GM19238 (cell line): Measurements from ENCODE around the gene YIPF2.
"Not testable (repeated sequence)": the region's sequence is repeated elsewhere in the genome, so short reads cannot be mapped to it uniquely, and the experiment has no call there.

Experiments used
- DNase-seq: peaks from one replicate; pipeline ENCODE4 v3.0.0; 2011; ENCODE audit warnings: low spot score; ENCODE audit not compliant: insufficient read length

Gene YIPF2

GRCh38 chr19:10928563-10929401 is at the start of gene YIPF2, which contains the start of gene TIMM29:
YIPF2 (minus strand) TSS chr19:10928639; CDS start chr19:10928410, 229 bp downstream.
TIMM29 (plus strand) TSS chr19:10928811; CDS start chr19:10928823, 12 bp downstream.
- DNase-seq = peak; percentile 98

DNA sequence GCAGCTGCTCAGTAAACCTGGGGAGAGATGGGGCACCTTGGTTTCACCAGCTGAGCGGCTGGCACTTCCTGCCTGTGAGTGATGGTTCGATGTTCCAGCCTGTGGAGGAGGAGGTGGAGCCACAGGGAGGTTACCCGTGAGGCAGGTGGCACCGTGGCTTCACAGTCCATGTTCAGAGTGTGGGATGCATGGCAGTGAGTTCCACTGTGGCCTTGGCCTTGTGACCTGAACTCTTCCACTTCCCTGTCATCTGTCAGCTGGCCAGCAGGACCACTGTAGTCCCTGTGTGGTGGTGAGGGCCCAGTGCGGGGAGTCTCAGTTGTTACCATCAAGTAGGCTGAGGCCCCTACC is 49.3 kb upstream of the YIPF2 start:
- DNase-seq = no peak

GRCh38 chr19:10976131-10976892 is 47.9 kb upstream of the YIPF2 start:
- DNase-seq = no peak

- DNase-seq = no peak
Measured at GRCh38 chr19:10975374-10976130, 47.1 kb upstream of the YIPF2 start.

DNA sequence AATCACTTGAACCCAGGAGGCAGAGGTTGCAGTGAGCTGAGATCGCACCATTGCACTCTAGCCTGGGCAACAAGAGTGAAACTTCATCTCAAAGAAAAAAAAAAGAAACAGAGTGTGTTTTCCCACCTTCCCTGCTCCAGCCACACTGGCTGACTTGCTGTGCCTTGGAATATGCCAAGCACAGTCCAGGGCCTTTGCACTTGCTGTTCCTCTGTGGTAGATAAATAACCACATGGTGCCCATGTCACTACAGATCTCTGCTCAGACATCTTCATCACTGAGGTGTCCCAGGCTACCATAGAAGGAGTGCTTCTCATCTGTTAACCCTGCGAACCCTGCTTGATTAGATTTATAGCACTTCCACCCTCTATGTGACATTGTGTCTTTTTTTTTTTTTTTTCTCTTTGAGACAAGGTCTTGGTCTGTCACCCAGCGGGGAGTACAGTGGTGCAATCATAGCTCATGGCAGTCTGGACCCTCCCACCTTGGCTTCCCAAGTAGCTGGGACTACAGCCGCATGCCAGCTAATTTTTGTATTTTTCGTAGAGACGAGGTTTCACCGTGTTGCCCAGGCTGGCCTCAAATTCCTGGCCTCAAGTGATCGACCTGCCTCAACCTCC is 42.8 kb upstream of the YIPF2 start:
- no peak for DNase-seq

DNA sequence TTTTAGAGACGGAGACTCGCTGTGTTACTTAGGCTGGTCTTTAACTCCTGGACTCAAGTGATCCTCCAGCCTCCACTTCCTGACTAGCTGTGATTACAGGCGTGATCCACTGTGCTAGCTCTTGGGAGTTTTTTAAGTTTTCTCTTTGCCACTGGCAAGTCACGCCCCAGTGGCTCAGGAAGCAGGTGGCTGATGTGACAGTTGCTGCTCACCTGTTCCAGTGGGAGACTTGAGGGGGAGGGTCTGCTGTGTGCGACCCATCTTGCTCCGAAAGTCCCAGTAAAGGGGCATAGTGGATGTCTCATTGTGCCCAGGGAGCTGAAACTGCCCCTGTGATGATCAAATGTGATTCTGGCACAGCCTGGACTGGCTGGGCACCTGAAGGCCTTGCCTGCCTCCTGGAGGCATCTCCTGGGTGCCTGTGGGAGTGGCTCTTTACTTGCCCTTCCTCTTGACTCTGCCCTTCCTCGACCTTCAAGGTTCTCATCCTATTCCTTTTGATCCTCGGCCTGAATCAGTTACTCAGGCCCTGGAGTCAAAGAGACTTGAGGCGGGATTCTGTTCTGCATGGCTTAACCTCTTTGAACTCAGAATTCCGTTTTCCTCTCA is 40.2 kb upstream of the YIPF2 start:
- no peak for DNase-seq

DNA sequence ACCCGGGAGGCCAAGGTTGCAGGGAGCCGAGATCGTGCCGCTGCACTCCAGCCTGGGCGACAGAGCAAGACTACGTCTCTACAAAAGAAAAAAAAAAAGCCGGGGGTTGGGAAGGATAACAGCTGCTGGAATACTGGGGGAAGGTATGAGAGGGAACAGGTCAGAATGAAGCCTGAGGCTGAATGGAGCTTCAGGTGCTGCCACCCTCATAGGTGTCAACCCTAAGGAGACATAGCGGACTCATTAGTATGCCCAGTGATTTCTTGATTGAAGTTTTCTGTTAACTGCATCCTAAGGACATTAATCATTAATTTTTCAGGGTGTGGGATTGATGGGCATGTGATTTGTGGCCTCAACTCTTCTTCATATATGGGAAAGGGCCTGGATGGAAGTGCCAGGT is 38.4 kb upstream of the YIPF2 start:
- no peak for DNase-seq

- DNase-seq = no peak
Measured at GRCh38 chr19:10965398-10965797, 37.0 kb upstream of the YIPF2 start.

DNA sequence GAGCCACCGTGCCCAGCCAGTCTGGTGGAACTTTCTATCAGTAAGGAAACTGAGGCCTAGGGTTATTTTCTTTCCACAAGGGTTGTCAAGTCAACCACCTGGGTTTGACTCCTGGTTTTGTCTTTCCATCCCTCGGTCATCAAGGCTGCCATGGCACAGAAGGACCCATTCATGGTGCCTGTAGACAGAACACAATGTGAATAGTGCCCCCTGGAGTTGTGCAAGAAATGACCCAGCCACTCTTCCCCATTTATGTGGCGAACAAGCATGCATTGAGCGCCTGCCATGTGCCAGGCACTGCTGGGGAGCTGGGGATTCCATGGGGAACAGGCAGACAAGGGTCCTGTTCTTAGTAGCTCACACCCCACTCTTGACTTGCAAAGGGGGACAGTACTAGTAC is 36.5 kb upstream of the YIPF2 start:
- no peak for DNase-seq

GRCh38 chr19:10963865-10964264 is 35.4 kb upstream of the YIPF2 start:
- no peak for DNase-seq

DNA sequence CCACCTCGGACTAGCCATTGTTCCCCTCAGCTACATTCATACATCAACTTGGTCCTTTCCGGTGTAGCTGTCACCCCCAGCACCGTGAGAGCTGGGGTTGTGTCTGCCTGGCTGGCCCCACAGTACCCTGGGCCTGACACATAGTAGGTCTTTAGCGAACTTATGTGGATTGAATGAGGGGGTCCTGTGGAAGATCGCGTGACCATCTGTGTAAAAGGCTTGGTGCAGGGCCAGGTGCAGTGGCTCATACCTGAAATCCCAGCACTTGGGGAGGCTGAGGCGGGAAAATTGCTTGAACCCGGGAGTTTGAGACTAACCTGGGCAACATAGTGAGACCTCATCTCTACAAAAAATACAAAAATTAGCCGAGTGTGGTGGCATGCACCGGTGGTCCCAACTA is 34.4 kb upstream of the YIPF2 start:
- DNase-seq = no peak

GRCh38 chr19:10961073-10961860 is 32.8 kb upstream of the YIPF2 start:
- DNase-seq = no peak

GRCh38 chr19:10960314-10961072 is 32.1 kb upstream of the YIPF2 start, which contains the start of gene SMARCA4:
SMARCA4 (plus strand) TSS chr19:10961030; CDS start chr19:10984152, 23,122 bp downstream.
- DNase-seq = peak; percentile 98

GRCh38 chr19:10959277-10959968 is 31.0 kb upstream of the YIPF2 start:
- not testable (repeated sequence) for DNase-seq

DNA sequence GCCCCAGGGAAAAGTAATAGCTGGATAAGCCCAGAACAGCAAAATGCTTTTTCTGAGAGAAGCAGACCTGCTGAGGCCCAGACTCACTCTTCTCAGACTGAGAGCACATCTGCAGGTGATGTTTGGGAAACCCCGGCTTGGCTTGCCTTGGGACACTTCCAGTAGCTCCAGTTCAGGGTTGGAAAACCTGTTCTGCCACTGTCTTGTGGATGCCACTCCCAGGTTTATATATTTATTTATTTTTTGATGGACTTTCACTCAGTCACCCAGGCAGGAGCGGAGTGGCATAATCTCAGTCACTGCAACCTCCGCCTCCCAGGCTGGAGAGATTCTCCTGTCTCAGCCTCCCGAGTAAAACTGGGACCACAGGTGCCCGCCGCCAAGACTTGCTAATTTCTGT is 24.4 kb upstream of the YIPF2 start:
- no peak for DNase-seq

DNA sequence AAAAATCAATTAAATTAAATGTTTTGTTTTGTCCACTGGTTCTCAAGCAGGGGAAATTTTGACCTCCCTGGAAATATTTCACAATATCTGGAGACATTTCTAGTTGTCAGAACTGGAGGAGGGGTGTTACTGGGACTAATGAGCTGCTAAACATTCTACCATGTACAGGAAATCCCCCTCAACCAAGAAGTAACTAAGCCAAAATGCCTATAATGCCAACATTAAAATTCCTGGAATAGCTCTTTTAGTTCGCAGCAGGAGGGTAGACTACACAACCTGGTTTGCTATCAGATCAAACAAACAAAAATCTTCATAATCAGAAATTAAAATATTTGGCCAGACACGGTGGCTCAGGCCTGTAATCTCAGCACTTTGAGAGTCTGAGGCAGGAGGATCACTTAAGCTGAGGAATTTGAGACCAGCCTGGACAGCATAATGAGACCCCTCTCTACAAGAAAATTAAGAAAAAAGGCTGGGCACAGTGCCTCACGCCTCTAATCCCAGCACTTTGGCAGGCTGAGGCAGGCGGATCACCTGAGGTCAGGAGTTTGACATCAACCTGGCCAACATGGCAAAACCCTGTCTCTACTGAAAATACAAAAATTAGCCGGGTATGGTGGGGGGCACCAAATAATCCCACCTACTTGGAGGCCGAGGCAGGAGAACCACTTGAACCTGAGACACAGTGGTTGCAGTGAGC is 18.7 kb upstream of the YIPF2 start:
- DNase-seq = no peak

- no peak for DNase-seq
Measured at GRCh38 chr19:10945264-10945663, 16.8 kb upstream of the YIPF2 start.

DNA sequence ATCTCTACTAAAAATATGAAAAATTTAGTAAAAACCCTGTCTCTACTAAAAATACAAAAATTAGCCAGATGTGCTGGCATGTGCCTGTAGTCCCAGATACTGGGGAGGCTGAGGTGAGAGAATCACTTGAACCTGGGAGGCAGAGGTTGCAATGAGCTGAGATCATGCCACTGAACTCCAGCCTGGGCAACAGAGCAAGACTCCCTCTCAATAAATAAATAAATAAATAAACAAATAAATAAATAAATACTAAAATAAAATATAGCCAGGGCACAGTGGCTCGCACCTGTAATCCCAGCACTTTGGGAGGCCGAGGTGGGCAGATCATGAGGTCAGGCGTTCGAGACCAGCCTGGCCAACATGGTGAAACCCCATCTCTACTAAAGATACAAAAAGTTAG is 15.0 kb upstream of the YIPF2 start:
- not testable (repeated sequence) for DNase-seq
